Upper lobe of right lung (tissue), 1 donor: Measurements from ENCODE around the gene PGAP2. TPM values are rescaled to one million over a fixed set of nuclear protein-coding genes. Genes with fewer than 3 reads are reported as not detected.
"Not testable (repeated sequence)": the region's sequence is repeated elsewhere in the genome, so short reads cannot be mapped to it uniquely, and the experiment has no call there.

Experiments used
- ATAC-seq: fragments of 200-7000 bp; cut with Tn5 transposase; one replicate; pipeline ENCODE4 v1.9.1; 2020; ENCODE audit warnings: mild to moderate bottlenecking, moderate library complexity
- DNase-seq: peaks from one replicate; pipeline ENCODE4 v3.0.0-alpha.2; 2020
- H3K27ac ChIP-seq: fragments of 200-600 bp; one replicate; pipeline ENCODE4 v1.8.0; 2022
- H3K27me3 ChIP-seq: fragments of 200-600 bp; one replicate; pipeline ENCODE4 v1.8.0; 2022; ENCODE audit warnings: mild to moderate bottlenecking
- H3K36me3 ChIP-seq: fragments of 200-600 bp; one replicate; pipeline ENCODE4 v1.8.0; 2022
- H3K4me1 ChIP-seq: fragments of 200-600 bp; one replicate; pipeline ENCODE4 v1.8.0; 2022
- H3K4me3 ChIP-seq: fragments of 200-600 bp; one replicate; pipeline ENCODE4 v1.8.0; 2022; ENCODE audit warnings: mild to moderate bottlenecking
- H3K9me3 ChIP-seq: fragments of 200-600 bp; one replicate; pipeline ENCODE4 v1.8.0; 2022
- intact Hi-C: fragments of 100-400 bp; cut with DNase I; formaldehyde crosslinking; loops from one replicate; pipeline ENCODE4 v1.11.0; 2022
- total RNA-seq: library from RNA; stranded (reverse); fragmentation: NEBNext Ultra II Directional; extraction: Animal tissue kit (Norgen Biotek cat#: 25700); gene quantifications from one replicate; pipeline ENCODE4 v1.2.1, GENCODE V29; 2021
- TF ChIP-seq, protein P1 (sequence below): fragments of 200-600 bp; IDR thresholded peaks from one replicate; pipeline ENCODE4 v1.8.0; 2022; ENCODE audit warnings: antibody characterized with exemption
- donor health status: DM: no; HTN: yes; CAD: no; lungs with severe emphysema.

The PGAP2 gene
- total RNA-seq, 1 donor from 2014 or later, result 25.0 TPM

- ATAC-seq, result no peak
- Histone ChIP-seq H3K4me3 (no peak overlapping the region), H3K4me1 (peaks cover 2% of the 10 kb centered on the region), H3K27me3 (no peaks in the 10 kb centered on the region), H3K36me3 (peaks cover 98% of the 10 kb centered on the region), H3K9me3 (no peaks in the 10 kb centered on the region), H3K27ac (no peak overlapping the region)
- intact Hi-C loops, result no loop called here
- TF ChIP-seq, protein P1, sequence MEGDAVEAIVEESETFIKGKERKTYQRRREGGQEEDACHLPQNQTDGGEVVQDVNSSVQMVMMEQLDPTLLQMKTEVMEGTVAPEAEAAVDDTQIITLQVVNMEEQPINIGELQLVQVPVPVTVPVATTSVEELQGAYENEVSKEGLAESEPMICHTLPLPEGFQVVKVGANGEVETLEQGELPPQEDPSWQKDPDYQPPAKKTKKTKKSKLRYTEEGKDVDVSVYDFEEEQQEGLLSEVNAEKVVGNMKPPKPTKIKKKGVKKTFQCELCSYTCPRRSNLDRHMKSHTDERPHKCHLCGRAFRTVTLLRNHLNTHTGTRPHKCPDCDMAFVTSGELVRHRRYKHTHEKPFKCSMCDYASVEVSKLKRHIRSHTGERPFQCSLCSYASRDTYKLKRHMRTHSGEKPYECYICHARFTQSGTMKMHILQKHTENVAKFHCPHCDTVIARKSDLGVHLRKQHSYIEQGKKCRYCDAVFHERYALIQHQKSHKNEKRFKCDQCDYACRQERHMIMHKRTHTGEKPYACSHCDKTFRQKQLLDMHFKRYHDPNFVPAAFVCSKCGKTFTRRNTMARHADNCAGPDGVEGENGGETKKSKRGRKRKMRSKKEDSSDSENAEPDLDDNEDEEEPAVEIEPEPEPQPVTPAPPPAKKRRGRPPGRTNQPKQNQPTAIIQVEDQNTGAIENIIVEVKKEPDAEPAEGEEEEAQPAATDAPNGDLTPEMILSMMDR, result no peak
- no peak for DNase-seq
Observed at GRCh38 chr11:3775736-3776406, 32.5 kb upstream of the PGAP2 start.

DNA sequence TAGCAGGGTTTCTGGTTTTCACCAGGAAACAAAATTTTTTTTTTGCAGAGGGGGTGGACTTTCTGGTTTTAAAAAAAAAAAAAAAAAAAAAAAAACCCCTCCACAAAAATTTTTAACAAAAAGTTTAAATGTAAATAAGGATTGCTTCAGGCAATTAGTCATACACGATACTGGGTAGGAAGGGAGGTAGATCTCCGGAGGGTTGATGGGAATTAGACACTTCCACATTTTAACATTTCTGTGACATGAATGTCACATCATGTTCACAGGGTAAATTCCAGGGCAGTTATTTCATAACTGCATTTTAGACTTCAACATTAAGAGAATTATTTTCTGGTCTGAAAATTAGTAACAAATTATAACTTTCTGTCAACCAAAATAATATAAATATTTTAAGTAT is 26.9 kb upstream of the PGAP2 start:
- TF ChIP-seq, protein P1, result no peak
- Histone ChIP-seq H3K27me3 (no peaks in the 10 kb centered on the region), H3K9me3 (no peaks in the 10 kb centered on the region), H3K4me1 (peaks cover 28% of the 10 kb centered on the region), H3K4me3 (no peak overlapping the region), H3K27ac (no peak overlapping the region), H3K36me3 (peaks cover 49% of the 10 kb centered on the region)
- ATAC-seq, result peak; percentile 80
- no peak for DNase-seq
- intact Hi-C loops, result no loop called here

DNA sequence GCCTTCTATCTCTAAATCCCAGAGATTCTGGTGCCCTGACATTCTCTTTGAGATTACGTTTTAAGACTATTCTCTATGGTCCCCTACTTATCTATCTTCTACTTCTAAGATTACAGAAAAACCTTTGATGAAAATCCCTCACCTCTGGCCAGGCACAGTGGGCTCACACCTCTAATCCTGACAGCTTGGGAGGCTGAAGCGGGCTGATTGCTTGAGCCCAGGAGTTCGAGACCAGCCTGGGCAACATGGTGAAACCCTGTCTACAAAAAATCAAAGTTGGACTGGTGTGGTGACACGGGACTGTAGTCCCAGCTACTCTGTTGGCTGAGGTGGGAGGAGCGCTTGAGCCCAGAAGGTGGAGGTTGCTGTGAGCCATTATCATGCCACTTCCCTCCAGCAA is 25.4 kb upstream of the PGAP2 start:
- H3K9me3 ChIP-seq, result no peaks in the 10 kb centered on the region
- H3K27ac ChIP-seq, result no peak overlapping the region
- TF ChIP-seq, protein P1, result no peak
- no peak for DNase-seq
- ATAC-seq, result no peak
- no peak overlapping the region for H3K4me3 ChIP-seq
- peaks cover 33% of the 10 kb centered on the region for H3K36me3 ChIP-seq
- intact Hi-C loops, result no loop called here
- no peaks in the 10 kb centered on the region for H3K27me3 ChIP-seq
- H3K4me1 ChIP-seq, result peaks cover 43% of the 10 kb centered on the region

- Histone ChIP-seq H3K4me1 (peaks cover 47% of the 10 kb centered on the region), H3K36me3 (peaks cover 27% of the 10 kb centered on the region), H3K4me3 (no peak overlapping the region), H3K27me3 (no peaks in the 10 kb centered on the region), H3K9me3 (no peaks in the 10 kb centered on the region), H3K27ac (no peak overlapping the region)
- TF ChIP-seq, protein P1, result no peak
- DNase-seq, result no peak
- ATAC-seq, result no peak
- intact Hi-C loops, result no loop called here
Observed at GRCh38 chr11:3783611-3784010, 24.7 kb upstream of the PGAP2 start.

GRCh38 chr11:3786781-3787428 is 21.5 kb upstream of the PGAP2 start:
- no peak for ATAC-seq
- TF ChIP-seq, protein P1, result no peak
- no peaks in the 10 kb centered on the region for H3K9me3 ChIP-seq
- no peaks in the 10 kb centered on the region for H3K27me3 ChIP-seq
- no peak for DNase-seq
- intact Hi-C loops, result no loop called here
- H3K36me3 ChIP-seq, result peaks cover 8% of the 10 kb centered on the region
- no peak overlapping the region for H3K27ac ChIP-seq
- H3K4me1 ChIP-seq, result peaks cover 50% of the 10 kb centered on the region
- H3K4me3 ChIP-seq, result no peak overlapping the region

GRCh38 chr11:3794387-3794786 is 14.0 kb upstream of the PGAP2 start:
- H3K4me3 ChIP-seq, DNase-seq, H3K27ac ChIP-seq, H3K27me3 ChIP-seq, ATAC-seq, H3K9me3 ChIP-seq, intact Hi-C loops: not testable (repeated sequence)
- H3K4me1 ChIP-seq, result peaks cover 28% of the 10 kb centered on the region
- peaks cover 24% of the 10 kb centered on the region for H3K36me3 ChIP-seq
